ENCODE data around the gene WFDC1.

- TF ChIP-seq CTCF (conservative IDR thresholded peaks at IDR 0.05; ENCODE audit: low read length): no peak
- no peak for TF ChIP-seq EZH2phosphoT487 (IDR thresholded peaks at IDR 0.05; ENCODE audit: borderline replicate concordance, low read depth, low read length)
Measured at GRCh38 chr16:84356176-84356575, 61.5 kb downstream of the WFDC1 start.

Data from OCI-LY7 (cell line).